Stimulated activated CD4-positive, alpha-beta T cell treated with anti-CD3 and anti-CD28 coated beads, Interleukin-4, amount 100 ng/mL, for 48 hours (primary cell): ENCODE data around the gene OR51A2.
"Not testable (repeated sequence)": the region's sequence is repeated elsewhere in the genome, so short reads cannot be mapped to it uniquely, and the experiment has no call there.

Experiments used
- DNase-seq, 2 donors: peaks; one replicate each; pipeline ENCODE4 v3.0.0-alpha.2; 2020; ENCODE audit warnings: low read depth in 2 of 2

Gene OR51A2

GRCh38 chr11:4955613-4956012 lies at the start of gene OR51A2:
TSS of gene OR51A2 (minus strand) at chr11:4955713. CDS start at chr11:4955713, 0 bp downstream.
- not testable (repeated sequence) for DNase-seq

GRCh38 chr11:5004424-5005274 lies 49.1 kb upstream of the OR51A2 start:
- peak; percentile 1 to 13 for DNase-seq

- DNase-seq = no peak
Measured at GRCh38 chr11:4994551-4994950, 39.0 kb upstream of the OR51A2 start, which contains the start of gene OR51L1. TSS of gene OR51L1 (plus strand) at chr11:4994851. CDS start at chr11:4998983, 4,132 bp downstream.

- DNase-seq = no peak
Measured at GRCh38 chr11:4991060-4991459, 35.5 kb upstream of the OR51A2 start.

GRCh38 chr11:4983841-4984240 lies 28.3 kb upstream of the OR51A2 start:
- DNase-seq = no peak

- no peak for DNase-seq
Measured at GRCh38 chr11:4982678-4983077, 27.2 kb upstream of the OR51A2 start.

- no peak for DNase-seq
Measured at GRCh38 chr11:4979036-4979435, 23.5 kb upstream of the OR51A2 start.

GRCh38 chr11:4975436-4975835 lies 19.9 kb upstream of the OR51A2 start:
- DNase-seq = no peak

GRCh38 chr11:4962816-4963215 lies 7.3 kb upstream of the OR51A2 start:
- no peak for DNase-seq

- DNase-seq = no peak
Measured at GRCh38 chr11:4960877-4961276, 5.4 kb upstream of the OR51A2 start.

- DNase-seq = no peak
Measured at GRCh38 chr11:4957396-4957795, 1.9 kb upstream of the OR51A2 start.

- DNase-seq = no peak
Measured at GRCh38 chr11:4947505-4947904, 8.0 kb downstream of the OR51A2 start, which contains the start of gene OR51A4. TSS of gene OR51A4 (minus strand) at chr11:4947605. CDS start at chr11:4947100, 505 bp downstream.

GRCh38 chr11:4936745-4937144 lies 18.8 kb downstream of the OR51A2 start:
- DNase-seq = no peak

GRCh38 chr11:4932751-4933150 lies 22.8 kb downstream of the OR51A2 start:
- DNase-seq = no peak

GRCh38 chr11:4926608-4927007 lies 28.9 kb downstream of the OR51A2 start:
- DNase-seq = no peak

- DNase-seq = no peak
Measured at GRCh38 chr11:4924239-4924638, 31.3 kb downstream of the OR51A2 start, which contains the start of gene OR51G1. TSS of gene OR51G1 (minus strand) at chr11:4924339. CDS start at chr11:4924339, 0 bp downstream.

- no peak for DNase-seq
Measured at GRCh38 chr11:4922304-4922703, 33.2 kb downstream of the OR51A2 start.

- no peak for DNase-seq
Measured at GRCh38 chr11:4921796-4922195, 33.7 kb downstream of the OR51A2 start.

- DNase-seq = no peak
Measured at GRCh38 chr11:4919250-4919649, 36.3 kb downstream of the OR51A2 start, which contains the start of gene OR51G2. TSS of gene OR51G2 (minus strand) at chr11:4919350. CDS start at chr11:4915663, 3,687 bp downstream.

- no peak for DNase-seq
Measured at GRCh38 chr11:4916581-4916980, 38.9 kb downstream of the OR51A2 start.
